Stimulated activated naive CD4-positive, alpha-beta T cell treated with Interleukin-2 at 50 U/mL for 16 hours (primary cell): ENCODE data around the gene ATN1.

ENCODE experiments used
- DNase-seq: peaks from one replicate; lab custom pipeline; 2025; lab: John Stamatoyannopoulos, UW

The ATN1 gene

GRCh38 chr12:6975297-6976032 lies 47.7 kb downstream of the ATN1 start:
- DNase-seq: no peak

GRCh38 chr12:6977653-6978052 lies 49.9 kb downstream of the ATN1 start:
- DNase-seq: no peak

GRCh38 chr12:6978188-6978587 lies 50.4 kb downstream of the ATN1 start:
- DNase-seq: no peak

GRCh38 chr12:6978611-6979011 lies 50.9 kb downstream of the ATN1 start:
- DNase-seq: no peak

GRCh38 chr12:6979021-6979420 lies 51.3 kb downstream of the ATN1 start:
- no peak for DNase-seq

GRCh38 chr12:6979453-6979852 lies 51.7 kb downstream of the ATN1 start:
- DNase-seq: no peak

- no peak for DNase-seq
Measured at GRCh38 chr12:6980075-6980474, 52.3 kb downstream of the ATN1 start.

GRCh38 chr12:6980740-6981139 lies 53.0 kb downstream of the ATN1 start:
- DNase-seq: no peak

- DNase-seq: no peak
Measured at GRCh38 chr12:6981152-6982052, 53.6 kb downstream of the ATN1 start.

GRCh38 chr12:6982532-6982931 lies 54.8 kb downstream of the ATN1 start:
- no peak for DNase-seq

GRCh38 chr12:6987956-6988553 lies 60.3 kb downstream of the ATN1 start:
- DNase-seq: no peak
